ENCODE measurements around the gene KCND3.

DNA sequence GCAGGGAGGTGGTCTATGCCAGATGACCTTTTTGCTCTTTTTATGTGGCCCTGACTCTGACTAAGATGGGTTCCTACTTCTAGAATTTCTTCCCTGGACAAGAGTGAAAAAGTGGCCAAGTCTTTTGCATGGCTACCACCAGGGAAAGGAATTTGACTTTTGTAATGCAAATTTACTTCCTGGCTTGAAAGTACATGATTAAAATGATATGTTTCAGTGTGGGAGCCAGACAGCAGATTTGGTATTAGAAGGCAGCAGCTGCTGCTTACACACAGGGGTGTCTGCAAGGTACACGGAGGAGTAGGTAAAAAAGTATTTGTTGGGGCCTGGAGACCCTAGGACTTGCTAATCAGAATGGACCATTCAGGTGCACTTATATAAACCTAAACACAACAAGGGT, 78.4 kb downstream of the KCND3 start:
- no peak for TF ChIP-seq POLR2A (IDR thresholded peaks at IDR 0.05; ENCODE audit: low read depth, low read length)
- no peak for TF ChIP-seq EZH2 (IDR thresholded peaks at IDR 0.05; ENCODE audit: borderline replicate concordance, low read depth, low read length, severe bottlenecking)
- TF ChIP-seq POLR2AphosphoS5 (IDR thresholded peaks at IDR 0.05; ENCODE audit: insufficient read depth, low read depth, low read length) = no peak
- TF ChIP-seq JUN (IDR thresholded peaks at IDR 0.05; ENCODE audit: borderline replicate concordance, insufficient read depth, insufficient read length, low read depth) = no peak
- TF ChIP-seq CTCF (IDR thresholded peaks at IDR 0.05; ENCODE audit: extremely low read depth in 1 of 2, insufficient read depth in 1 of 2, low read depth in 1 of 2, low read length in 2 of 2) = no peak
- TF ChIP-seq MYC (IDR thresholded peaks at IDR 0.05; ENCODE audit: low read depth, low read length) = no peak

Data from endothelial cell of umbilical vein (primary cell).